Lung (tissue), 10 donors: ENCODE measurements around the gene GLUD1. TPM values are rescaled to one million over a fixed set of nuclear protein-coding genes. Genes with fewer than 3 reads are reported as not detected.
A peak's percentile ranks its signal among the peaks of the same experiment; 100 is the strongest.
"Not testable (repeated sequence)": the region's sequence is repeated elsewhere in the genome, so short reads cannot be mapped to it uniquely, and the experiment has no call there.

Experiments
- ATAC-seq: fragments of 200-7000 bp; cut with Tn5 transposase; one replicate; pipeline ENCODE4 v1.9.1; 2020; ENCODE audit warnings: moderate number of reproducible peaks; ENCODE audit not compliant: insufficient read depth, low FRiP score
- DNase-seq, 3 donors: peaks; one replicate each; pipeline ENCODE4 v3.0.0-alpha.2; 2013 to 2017
- H3K27ac ChIP-seq, 2 donors: one replicate each; pipeline ENCODE4 v1.5.1; 2013; ENCODE audit warnings: mild to moderate bottlenecking in 2 of 2, moderate library complexity in 2 of 2, control low read depth in 1 of 2, inconsistent platforms in 1 of 2, low read depth in 1 of 2, low read length in 1 of 2
- H3K27me3 ChIP-seq, 3 donors: one replicate each; pipeline ENCODE4 v1.5.1; 2013; ENCODE audit warnings: low read length in 2 of 3; ENCODE audit not compliant: control insufficient read depth in 3 of 3, insufficient read depth in 3 of 3
- H3K36me3 ChIP-seq, 4 donors: one replicate each; pipeline ENCODE4 v1.5.1; 2013; ENCODE audit warnings: low read length in 4 of 4, mild to moderate bottlenecking in 1 of 4, moderate library complexity in 1 of 4; ENCODE audit not compliant: control insufficient read depth in 4 of 4, insufficient read depth in 4 of 4
- H3K4me1 ChIP-seq, 5 donors: one replicate each; pipeline ENCODE4 v1.5.1; 2013; ENCODE audit warnings: low read length in 5 of 5, mild to moderate bottlenecking in 2 of 5, moderate library complexity in 1 of 5; ENCODE audit not compliant: control insufficient read depth in 5 of 5, insufficient read depth in 5 of 5
- H3K4me3 ChIP-seq: one replicate; pipeline ENCODE4 v1.5.1; 2013; ENCODE audit warnings: mild to moderate bottlenecking, control low read depth, moderate library complexity
- H3K9ac ChIP-seq, 2 donors: one replicate each; pipeline ENCODE4 v1.5.1; 2013; ENCODE audit warnings: low read length in 2 of 2, control low read depth in 1 of 2; ENCODE audit not compliant: insufficient read depth in 1 of 2
- H3K9me3 ChIP-seq, 4 donors: one replicate each; pipeline ENCODE4 v1.5.1; 2013; ENCODE audit warnings: low read length in 3 of 4, mild to moderate bottlenecking in 1 of 4, moderate library complexity in 1 of 4; ENCODE audit not compliant: control insufficient read depth in 4 of 4, insufficient read depth in 3 of 4
- WGBS, 2 donors: extraction: QIAGEN DNeasy Blood & Tissue Kit; methylation state at CpG; one replicate each; pipeline ENCODE4 v1.1.7; 2013; 5-methylcytosine and 5-hydroxymethylcytosine counted together
- polyA plus RNA-seq, 2 donors: library from polyadenylated mRNA; stranded (reverse); fragments of 200-250 nt; gene quantifications; one replicate each; pipeline ENCODE4 v1.2.1, GENCODE V29; 2013
- total RNA-seq, 2 donors: library from RNA; depleted of rRNA in 1 of 2; stranded (reverse); fragments of >200 nt in 1 of 2; gene quantifications; one replicate each; pipeline ENCODE4 v1.2.1, GENCODE V29; 2014 to 2021
- donor health status: Bipolar disorder and iron deficiency.
- donor health status: healthy.
- donor health status: DM: yes; HTN: yes; CAD: no.

Gene GLUD1
- total and polyA plus RNA-seq, 4 donors = 52.7 to 133 (median 96.7) TPM

- not testable (repeated sequence) for H3K4me3 ChIP-seq, H3K36me3 ChIP-seq, H3K27me3 ChIP-seq, H3K4me1 ChIP-seq, H3K27ac ChIP-seq, ATAC-seq, H3K9me3 ChIP-seq, H3K9ac ChIP-seq
- peak in 2 of 3 donors; percentile 18 to 54 for DNase-seq
These were observed 37.5 kb upstream of the GLUD1 start for GRCh38 chr10:87132176-87132575.

GRCh38 chr10:87127607-87128156 is 33.0 kb upstream of the GLUD1 start:
- not testable (repeated sequence) for H3K4me1 ChIP-seq

GRCh38 chr10:87127048-87127447 is 32.4 kb upstream of the GLUD1 start:
- not testable (repeated sequence) for H3K9me3 ChIP-seq, H3K36me3 ChIP-seq, ATAC-seq, H3K9ac ChIP-seq, H3K4me1 ChIP-seq, H3K27me3 ChIP-seq, H3K27ac ChIP-seq, DNase-seq, H3K4me3 ChIP-seq
- WGBS, 2 donors = 100% methylated on average over 1 of the region's 2 CpGs; no CpG with 5 or more reads in 1 of the 2 donors

More at GRCh38 chr10:87127607-87128156, 33.0 kb upstream of the GLUD1 start:
- not testable (repeated sequence) for H3K27ac ChIP-seq, H3K27me3 ChIP-seq, H3K9me3 ChIP-seq, H3K9ac ChIP-seq, H3K36me3 ChIP-seq, DNase-seq, ATAC-seq, H3K4me3 ChIP-seq
- 89 to 90% methylated on average over 2 of the region's 3 CpGs for WGBS, 2 donors

GRCh38 chr10:87123351-87123750 is 28.7 kb upstream of the GLUD1 start:
- not testable (repeated sequence) for H3K27me3 ChIP-seq, H3K9ac ChIP-seq, H3K27ac ChIP-seq, DNase-seq, H3K4me3 ChIP-seq, H3K4me1 ChIP-seq, H3K9me3 ChIP-seq, H3K36me3 ChIP-seq, ATAC-seq
- 90 to 94% methylated on average over 3 of the region's 4 CpGs for WGBS, 2 donors

DNA sequence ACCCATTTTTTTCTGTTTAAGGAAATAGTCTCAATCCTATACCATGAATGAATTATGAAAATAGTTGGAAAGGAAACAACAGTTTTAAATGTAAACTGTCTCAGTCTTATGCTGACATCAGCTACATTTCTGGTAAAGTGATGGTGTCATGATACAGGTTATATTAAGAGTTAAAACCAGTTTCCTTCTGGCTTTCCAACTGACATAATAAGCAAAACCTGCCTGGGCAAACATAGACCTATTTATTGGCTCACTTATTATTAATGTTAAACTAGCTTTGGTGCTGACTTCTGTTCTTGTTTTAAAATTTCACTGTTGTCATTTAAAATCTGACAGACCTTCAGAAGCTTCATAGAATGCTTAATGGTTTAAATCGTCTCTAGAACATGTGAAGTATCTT is 24.4 kb upstream of the GLUD1 start:
- not testable (repeated sequence) for ATAC-seq

DNA sequence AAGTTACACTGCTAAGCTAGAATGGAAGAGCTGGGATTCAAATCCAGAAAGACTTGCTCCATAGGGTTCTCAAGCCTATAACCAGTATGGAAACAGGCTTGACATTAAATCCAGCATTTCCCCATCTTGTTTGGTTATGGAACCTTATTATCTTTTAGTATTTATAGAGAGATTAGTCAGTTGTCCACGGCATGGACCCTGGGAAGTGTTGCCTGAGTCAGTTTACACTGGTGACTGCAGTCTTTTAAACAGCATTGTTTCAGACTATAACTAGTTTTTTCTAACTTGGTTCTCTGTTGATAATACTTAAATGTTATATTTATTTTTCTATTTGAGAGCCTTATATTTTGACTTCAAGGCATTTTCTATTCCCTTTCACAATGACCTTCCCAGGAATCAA is 23.5 kb upstream of the GLUD1 start:
- not testable (repeated sequence) for H3K4me1 ChIP-seq, H3K27me3 ChIP-seq, H3K4me3 ChIP-seq, DNase-seq, ATAC-seq, H3K27ac ChIP-seq, H3K9me3 ChIP-seq, H3K36me3 ChIP-seq, H3K9ac ChIP-seq
- WGBS, 2 donors = 91 to 100% methylated on average over 1 of the region's 1 CpG

More for the DNA sequence above, 24.4 kb upstream of the GLUD1 start:
- H3K4me1 ChIP-seq, H3K27ac ChIP-seq, H3K36me3 ChIP-seq, H3K9ac ChIP-seq, H3K27me3 ChIP-seq, H3K9me3 ChIP-seq, H3K4me3 ChIP-seq, DNase-seq: not testable (repeated sequence)
- WGBS, 2 donors = 85 to 100% methylated on average over 1 of the region's 1 CpG
